GM18867 (cell line): Measurements from ENCODE around the gene SNRNP25.

ENCODE experiments used
- ATAC-seq: cut with Tn5 transposase; IDR thresholded peaks from one replicate; pipeline ENCODE4 v1.9.1; 2021; ENCODE audit warnings: mild to moderate bottlenecking, moderate library complexity; ENCODE audit not compliant: unreplicated experiment

The SNRNP25 gene

GRCh38 chr16:62283-62967 lies 8.8 kb downstream of the SNRNP25 start:
- ATAC-seq, result no peak

- ATAC-seq, result no peak
Observed at GRCh38 chr16:62968-63391, 9.4 kb downstream of the SNRNP25 start.

GRCh38 chr16:63466-63865 lies 9.8 kb downstream of the SNRNP25 start:
- no peak for ATAC-seq

- no peak for ATAC-seq
Observed at GRCh38 chr16:63998-64913, 10.6 kb downstream of the SNRNP25 start.

GRCh38 chr16:64914-65255 lies 11.3 kb downstream of the SNRNP25 start:
- ATAC-seq, result no peak

GRCh38 chr16:65745-66144 lies 12.1 kb downstream of the SNRNP25 start:
- ATAC-seq, result no peak

- ATAC-seq, result no peak
Observed at GRCh38 chr16:66309-67182, 12.9 kb downstream of the SNRNP25 start.

- no peak for ATAC-seq
Observed at GRCh38 chr16:67183-67791, 13.7 kb downstream of the SNRNP25 start.

GRCh38 chr16:67884-68789 lies 14.5 kb downstream of the SNRNP25 start:
- no peak for ATAC-seq

GRCh38 chr16:69181-69580 lies 15.6 kb downstream of the SNRNP25 start:
- ATAC-seq, result no peak

GRCh38 chr16:71210-71539 lies 17.5 kb downstream of the SNRNP25 start:
- ATAC-seq, result no peak

GRCh38 chr16:71540-72401 lies 18.1 kb downstream of the SNRNP25 start:
- ATAC-seq, result no peak

- ATAC-seq, result no peak
Observed at GRCh38 chr16:72561-73548, 19.2 kb downstream of the SNRNP25 start, which contains the start of gene RHBDF1. TSS of gene RHBDF1 (minus strand) at chr16:72631. CDS start at chr16:65015, 7,616 bp downstream.

GRCh38 chr16:74051-74746 lies 20.6 kb downstream of the SNRNP25 start:
- no peak for ATAC-seq

- ATAC-seq, result no peak
Observed at GRCh38 chr16:74747-75334, 21.2 kb downstream of the SNRNP25 start.

- no peak for ATAC-seq
Observed at GRCh38 chr16:75580-76501, 22.2 kb downstream of the SNRNP25 start.
